ES-I3 (cell line): Measurements from ENCODE around the gene PDPN.

Experiments used
- H3K36me3 ChIP-seq: 2 replicates; pipeline ENCODE4 v1.6.1; 2013; ENCODE audit warnings: mild to moderate bottlenecking, low read length, control low read depth, moderate library complexity; ENCODE audit not compliant: insufficient read depth
- H3K4me1 ChIP-seq: 2 replicates; pipeline ENCODE4 v1.6.1; 2013; ENCODE audit warnings: mild to moderate bottlenecking, control low read depth, low read length; ENCODE audit not compliant: insufficient read depth
- H3K9ac ChIP-seq: 2 replicates; pipeline ENCODE4 v1.6.1; 2013; ENCODE audit warnings: low read depth, mild to moderate bottlenecking, low read length, moderate library complexity
- H3K9me3 ChIP-seq: 2 replicates; pipeline ENCODE4 v1.6.1; 2013; ENCODE audit warnings: mild to moderate bottlenecking, low read length, moderate library complexity; ENCODE audit not compliant: control insufficient read depth, insufficient read depth

Gene PDPN

GRCh38 chr1:13583595-13583965 lies at the start of gene PDPN:
Gene PDPN, plus strand, starts transcription at chr1:13583832. Its CDS starts 202 bp downstream, at chr1:13584034.
- peak within 1 kb of the TSS; percentile 84 for H3K9ac ChIP-seq
- H3K36me3 ChIP-seq: no peaks in the 10 kb centered on the region
- no peaks in the 10 kb centered on the region for H3K9me3 ChIP-seq
- H3K4me1 ChIP-seq: peaks cover 24% of the 10 kb centered on the region

GRCh38 chr1:13535227-13535626 lies 48.4 kb upstream of the PDPN start:
- H3K36me3 ChIP-seq: no peaks in the 10 kb centered on the region
- H3K4me1 ChIP-seq: 0 out of 2 replicates have a peak, but pooled peaks cover 4% of the 10 kb centered on the region
- H3K9me3 ChIP-seq: no peaks in the 10 kb centered on the region
- H3K9ac ChIP-seq: no peak overlapping the region

GRCh38 chr1:13536571-13536970 lies 47.1 kb upstream of the PDPN start:
- Histone ChIP-seq H3K4me1 (0 out of 2 replicates have a peak, but pooled peaks cover 4% of the 10 kb centered on the region), H3K9me3 (no peaks in the 10 kb centered on the region), H3K36me3 (no peaks in the 10 kb centered on the region), H3K9ac (no peak overlapping the region)

GRCh38 chr1:13538832-13539231 lies 44.8 kb upstream of the PDPN start:
- no peak overlapping the region for H3K9ac ChIP-seq
- H3K36me3 ChIP-seq: no peaks in the 10 kb centered on the region
- no peaks in the 10 kb centered on the region for H3K9me3 ChIP-seq
- 0 out of 2 replicates have a peak, but pooled peaks cover 4% of the 10 kb centered on the region for H3K4me1 ChIP-seq

- 0 out of 2 replicates have a peak, but pooled peaks cover 4% of the 10 kb centered on the region for H3K4me1 ChIP-seq
- no peaks in the 10 kb centered on the region for H3K36me3 ChIP-seq
- no peak overlapping the region for H3K9ac ChIP-seq
- no peaks in the 10 kb centered on the region for H3K9me3 ChIP-seq
These were observed 43.9 kb upstream of the PDPN start for GRCh38 chr1:13539683-13540082.

GRCh38 chr1:13540866-13541265 lies 42.8 kb upstream of the PDPN start:
- Histone ChIP-seq H3K4me1 (0 out of 2 replicates have a peak, but pooled peaks cover 4% of the 10 kb centered on the region), H3K9me3 (no peaks in the 10 kb centered on the region), H3K36me3 (no peaks in the 10 kb centered on the region), H3K9ac (no peak overlapping the region)

- Histone ChIP-seq H3K9ac (no peak overlapping the region), H3K36me3 (no peaks in the 10 kb centered on the region), H3K9me3 (no peaks in the 10 kb centered on the region), H3K4me1 (0 out of 2 replicates have a peak, but pooled peaks cover 4% of the 10 kb centered on the region)
These were observed 42.0 kb upstream of the PDPN start for GRCh38 chr1:13541435-13542215.

GRCh38 chr1:13543451-13544220 lies 40.0 kb upstream of the PDPN start:
- no peaks in the 10 kb centered on the region for H3K36me3 ChIP-seq
- no peaks in the 10 kb centered on the region for H3K9me3 ChIP-seq
- H3K4me1 ChIP-seq: no peaks in the 10 kb centered on the region
- no peak overlapping the region for H3K9ac ChIP-seq

- Histone ChIP-seq H3K9me3 (no peaks in the 10 kb centered on the region), H3K36me3 (no peaks in the 10 kb centered on the region), H3K4me1 (no peaks in the 10 kb centered on the region), H3K9ac (no peak overlapping the region)
These were observed 39.4 kb upstream of the PDPN start for GRCh38 chr1:13544221-13544556.

- Histone ChIP-seq H3K9ac (no peak overlapping the region), H3K4me1 (no peaks in the 10 kb centered on the region), H3K36me3 (no peaks in the 10 kb centered on the region), H3K9me3 (no peaks in the 10 kb centered on the region)
These were observed 36.8 kb upstream of the PDPN start for GRCh38 chr1:13546791-13547190.

- no peaks in the 10 kb centered on the region for H3K4me1 ChIP-seq
- no peaks in the 10 kb centered on the region for H3K36me3 ChIP-seq
- H3K9me3 ChIP-seq: no peaks in the 10 kb centered on the region
- no peak overlapping the region for H3K9ac ChIP-seq
These were observed 35.4 kb upstream of the PDPN start for GRCh38 chr1:13548281-13548680.

- Histone ChIP-seq H3K9me3 (no peaks in the 10 kb centered on the region), H3K36me3 (no peaks in the 10 kb centered on the region), H3K9ac (no peak overlapping the region), H3K4me1 (no peaks in the 10 kb centered on the region)
These were observed 34.6 kb upstream of the PDPN start for GRCh38 chr1:13549021-13549420.

- Histone ChIP-seq H3K36me3 (no peaks in the 10 kb centered on the region), H3K9ac (no peak overlapping the region), H3K9me3 (no peaks in the 10 kb centered on the region), H3K4me1 (no peaks in the 10 kb centered on the region)
These were observed 34.1 kb upstream of the PDPN start for GRCh38 chr1:13549521-13549920.

- Histone ChIP-seq H3K4me1 (no peaks in the 10 kb centered on the region), H3K9me3 (no peaks in the 10 kb centered on the region), H3K9ac (no peak overlapping the region), H3K36me3 (no peaks in the 10 kb centered on the region)
These were observed 33.0 kb upstream of the PDPN start for GRCh38 chr1:13550663-13551062.

- Histone ChIP-seq H3K9me3 (no peaks in the 10 kb centered on the region), H3K4me1 (no peaks in the 10 kb centered on the region), H3K9ac (no peak overlapping the region), H3K36me3 (no peaks in the 10 kb centered on the region)
These were observed 28.8 kb upstream of the PDPN start for GRCh38 chr1:13554798-13555197.
